Uterus (tissue), 2 donors: Measurements from ENCODE around the gene SPOPL.

Experiments used
- CTCF ChIP-seq, 4 experiments: fragments of 200-600 bp in 2 of 4; fragments of 450-650 bp in 2 of 4; sonication (generic) in 2 of 4; IDR thresholded peaks; one replicate each; pipeline ENCODE4 v1.5.1; 2016 to 2019; ENCODE audit warnings: antibody characterized with exemption in 4 of 4, mild to moderate bottlenecking in 2 of 4, moderate library complexity in 1 of 4
- POLR2A ChIP-seq, 2 donors: fragments of 450-650 bp; IDR thresholded peaks; one replicate each; pipeline ENCODE4 v1.6.1; 2016; ENCODE audit warnings: antibody characterized with exemption in 2 of 2, mild to moderate bottlenecking in 1 of 2, moderate library complexity in 1 of 2

DNA sequence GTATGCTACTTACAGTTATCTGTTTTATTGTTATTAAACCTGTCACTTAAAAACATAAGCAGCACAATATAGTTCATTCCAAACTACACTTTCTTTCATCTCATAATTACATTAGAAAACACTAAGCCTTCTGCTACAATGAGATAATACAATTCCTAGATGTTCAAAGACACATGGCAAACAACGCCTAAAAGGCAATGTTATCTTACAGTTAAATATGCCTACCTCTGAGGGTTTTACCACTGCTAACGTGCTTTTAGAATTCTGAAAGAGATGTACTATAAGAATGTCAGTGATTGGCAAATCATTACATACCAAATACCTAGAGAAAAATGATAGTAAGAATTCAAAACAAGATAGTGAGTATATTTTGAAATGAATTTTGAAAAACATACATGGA lies 46.8 kb upstream of the SPOPL start:
- no peak for TF ChIP-seq CTCF (IDR thresholded peaks at IDR 0.05)
- TF ChIP-seq POLR2A (IDR thresholded peaks at IDR 0.05): no peak
